ENCODE measurements around the gene CRIM1.

DNA sequence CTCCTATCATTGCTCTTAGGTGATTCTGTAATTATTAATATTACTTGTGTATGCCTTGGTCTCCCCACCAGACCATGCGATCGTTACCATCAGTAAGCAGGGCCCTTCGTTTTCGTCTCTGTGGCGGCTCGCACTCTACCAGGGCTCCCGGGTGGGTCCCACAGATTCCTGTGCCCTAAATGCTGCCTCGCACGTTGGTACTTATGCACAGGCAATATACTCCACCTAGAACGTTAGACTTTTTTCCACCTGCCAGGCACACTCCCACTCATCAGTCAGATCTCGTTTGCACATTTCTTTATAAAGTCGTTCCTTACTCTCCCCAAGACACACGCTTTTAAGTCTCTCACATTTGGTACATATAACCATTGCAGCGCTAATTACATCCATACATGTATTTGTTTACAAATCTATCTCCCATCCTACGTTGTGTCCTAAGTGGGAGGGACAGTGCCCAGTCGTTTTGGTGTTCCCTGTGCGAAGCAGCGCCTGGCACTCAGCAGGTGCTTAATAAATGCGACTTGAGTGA, 241.5 kb downstream of the CRIM1 start:
- no peak for TF ChIP-seq SUZ12 (IDR thresholded peaks at IDR 0.05; ENCODE audit: extremely low read depth, insufficient read depth, insufficient read length)
- TF ChIP-seq YY1 (IDR thresholded peaks at IDR 0.05; ENCODE audit: insufficient read depth, insufficient read length): no peak
- no peak for TF ChIP-seq ZNF274 (IDR thresholded peaks at IDR 0.05; ENCODE audit: low read depth, low read length)
